Upper lobe of right lung (tissue), 1 donor: ENCODE measurements around the gene EEF1AKMT3. TPM values are rescaled to one million over a fixed set of nuclear protein-coding genes. Genes with fewer than 3 reads are reported as not detected.

Experiments used
- ATAC-seq: fragments of 200-7000 bp; cut with Tn5 transposase; one replicate; pipeline ENCODE4 v1.9.1; 2020; ENCODE audit warnings: mild to moderate bottlenecking, moderate library complexity
- DNase-seq: peaks from one replicate; pipeline ENCODE4 v3.0.0-alpha.2; 2020
- H3K27ac ChIP-seq: fragments of 200-600 bp; one replicate; pipeline ENCODE4 v1.8.0; 2022
- H3K27me3 ChIP-seq: fragments of 200-600 bp; one replicate; pipeline ENCODE4 v1.8.0; 2022; ENCODE audit warnings: mild to moderate bottlenecking
- H3K36me3 ChIP-seq: fragments of 200-600 bp; one replicate; pipeline ENCODE4 v1.8.0; 2022
- H3K4me1 ChIP-seq: fragments of 200-600 bp; one replicate; pipeline ENCODE4 v1.8.0; 2022
- H3K4me3 ChIP-seq: fragments of 200-600 bp; one replicate; pipeline ENCODE4 v1.8.0; 2022; ENCODE audit warnings: mild to moderate bottlenecking
- H3K9me3 ChIP-seq: fragments of 200-600 bp; one replicate; pipeline ENCODE4 v1.8.0; 2022
- CTCF ChIP-seq: fragments of 200-600 bp; IDR thresholded peaks from one replicate; pipeline ENCODE4 v1.8.0; 2022; ENCODE audit warnings: antibody characterized with exemption
- intact Hi-C: fragments of 100-400 bp; cut with DNase I; formaldehyde crosslinking; loops from one replicate; pipeline ENCODE4 v1.11.0; 2022
- total RNA-seq: library from RNA; stranded (reverse); fragmentation: NEBNext Ultra II Directional; extraction: Animal tissue kit (Norgen Biotek cat#: 25700); gene quantifications from one replicate; pipeline ENCODE4 v1.2.1, GENCODE V29; 2021
- donor health status: DM: no; HTN: yes; CAD: no; lungs with severe emphysema.

EEF1AKMT3 gene
- total RNA-seq, 1 donor from 2014 or later: 8.0 TPM

GRCh38 chr12:57729321-57729844 is 43.0 kb upstream of the EEF1AKMT3 start:
- ATAC-seq: no peak
- H3K27me3 ChIP-seq: peaks cover 7% of the 10 kb centered on the region
- H3K4me1 ChIP-seq: peaks cover 5% of the 10 kb centered on the region
- H3K36me3 ChIP-seq: no peaks in the 10 kb centered on the region
- no peak for TF ChIP-seq CTCF
- H3K27ac ChIP-seq: no peak overlapping the region
- no peak overlapping the region for H3K4me3 ChIP-seq
- no peaks in the 10 kb centered on the region for H3K9me3 ChIP-seq
- no peak for DNase-seq
- intact Hi-C loops: no loop called here

- no peak for ATAC-seq
- no peak for TF ChIP-seq CTCF
- H3K27me3 ChIP-seq: peaks cover 12% of the 10 kb centered on the region
Observed at GRCh38 chr12:57730336-57731067, 41.9 kb upstream of the EEF1AKMT3 start.

GRCh38 chr12:57731411-57732080 is 40.9 kb upstream of the EEF1AKMT3 start:
- H3K27ac ChIP-seq: no peak overlapping the region
- H3K4me3 ChIP-seq: no peak overlapping the region
- peaks cover 5% of the 10 kb centered on the region for H3K4me1 ChIP-seq
- H3K9me3 ChIP-seq: no peaks in the 10 kb centered on the region
- intact Hi-C loops: no loop called here
- ATAC-seq (no peak), DNase-seq (no peak)
- TF ChIP-seq CTCF: no peak
- no peaks in the 10 kb centered on the region for H3K36me3 ChIP-seq
- peaks cover 21% of the 10 kb centered on the region for H3K27me3 ChIP-seq

More at GRCh38 chr12:57730336-57731067, 41.9 kb upstream of the EEF1AKMT3 start:
- Histone ChIP-seq H3K36me3 (no peaks in the 10 kb centered on the region), H3K27ac (no peak overlapping the region), H3K4me1 (peaks cover 5% of the 10 kb centered on the region), H3K4me3 (no peak overlapping the region), H3K9me3 (no peaks in the 10 kb centered on the region)
- intact Hi-C loops: no loop called here
- no peak for DNase-seq

GRCh38 chr12:57732270-57732669 is 40.1 kb upstream of the EEF1AKMT3 start:
- Histone ChIP-seq H3K9me3 (no peaks in the 10 kb centered on the region), H3K36me3 (no peaks in the 10 kb centered on the region), H3K27me3 (peaks cover 28% of the 10 kb centered on the region), H3K4me1 (no peaks in the 10 kb centered on the region), H3K4me3 (no peak overlapping the region), H3K27ac (no peak overlapping the region)
- no peak for TF ChIP-seq CTCF
- ATAC-seq (no peak), DNase-seq (no peak)
- intact Hi-C loops: no loop called here

GRCh38 chr12:57732726-57733593 is 39.5 kb upstream of the EEF1AKMT3 start:
- Histone ChIP-seq H3K9me3 (no peaks in the 10 kb centered on the region), H3K4me1 (no peaks in the 10 kb centered on the region), H3K27me3 (peaks cover 35% of the 10 kb centered on the region), H3K36me3 (no peaks in the 10 kb centered on the region), H3K4me3 (no peak overlapping the region), H3K27ac (no peak overlapping the region)
- no peak for ATAC-seq
- TF ChIP-seq CTCF: no peak
- intact Hi-C loops: no loop called here
- DNase-seq: no peak
